ENCODE data around the gene MPV17L2.
A peak's percentile ranks its signal among the peaks of the same experiment; 100 is the strongest.

MPV17L2 gene

GRCh38 chr19:18194181-18194530, 1.1 kb downstream of the MPV17L2 start:
- peak overlapping the region; percentile 76 for H3K27ac ChIP-seq
- TF ChIP-seq, protein P1, sequence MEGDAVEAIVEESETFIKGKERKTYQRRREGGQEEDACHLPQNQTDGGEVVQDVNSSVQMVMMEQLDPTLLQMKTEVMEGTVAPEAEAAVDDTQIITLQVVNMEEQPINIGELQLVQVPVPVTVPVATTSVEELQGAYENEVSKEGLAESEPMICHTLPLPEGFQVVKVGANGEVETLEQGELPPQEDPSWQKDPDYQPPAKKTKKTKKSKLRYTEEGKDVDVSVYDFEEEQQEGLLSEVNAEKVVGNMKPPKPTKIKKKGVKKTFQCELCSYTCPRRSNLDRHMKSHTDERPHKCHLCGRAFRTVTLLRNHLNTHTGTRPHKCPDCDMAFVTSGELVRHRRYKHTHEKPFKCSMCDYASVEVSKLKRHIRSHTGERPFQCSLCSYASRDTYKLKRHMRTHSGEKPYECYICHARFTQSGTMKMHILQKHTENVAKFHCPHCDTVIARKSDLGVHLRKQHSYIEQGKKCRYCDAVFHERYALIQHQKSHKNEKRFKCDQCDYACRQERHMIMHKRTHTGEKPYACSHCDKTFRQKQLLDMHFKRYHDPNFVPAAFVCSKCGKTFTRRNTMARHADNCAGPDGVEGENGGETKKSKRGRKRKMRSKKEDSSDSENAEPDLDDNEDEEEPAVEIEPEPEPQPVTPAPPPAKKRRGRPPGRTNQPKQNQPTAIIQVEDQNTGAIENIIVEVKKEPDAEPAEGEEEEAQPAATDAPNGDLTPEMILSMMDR (conservative IDR thresholded peaks at IDR 0.05) = no peak

DNA sequence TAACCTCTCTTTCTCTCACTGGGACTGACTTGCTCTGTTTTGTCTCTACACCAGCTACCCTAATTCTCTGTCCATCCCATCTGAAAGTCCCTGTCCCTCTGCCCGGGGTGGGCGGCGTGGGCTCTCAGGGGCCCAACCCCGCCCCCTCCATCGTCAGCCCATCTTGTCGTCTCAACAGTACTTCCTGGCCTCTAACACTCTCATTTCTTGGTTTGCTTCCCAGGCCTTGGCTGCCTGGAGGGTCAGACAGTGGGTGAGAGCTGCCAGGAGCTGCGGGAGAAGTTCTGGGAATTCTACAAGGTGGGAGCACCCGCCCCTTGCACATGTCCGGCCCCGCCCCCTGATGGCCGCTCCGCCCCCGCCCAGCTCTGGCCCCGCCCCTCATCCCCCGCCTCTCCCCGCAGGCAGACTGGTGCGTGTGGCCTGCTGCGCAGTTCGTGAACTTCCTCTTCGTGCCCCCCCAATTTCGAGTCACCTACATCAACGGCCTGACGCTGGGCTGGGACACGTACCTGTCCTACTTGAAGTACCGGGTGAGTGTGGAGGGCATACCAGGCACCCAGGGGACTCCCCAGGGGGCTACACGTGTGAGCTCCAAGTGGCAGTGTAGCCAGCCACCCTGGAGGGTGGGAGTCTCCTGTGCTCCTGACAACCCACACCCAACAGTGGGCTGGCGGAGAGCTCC, 1.7 kb downstream of the MPV17L2 start:
- H3K27ac ChIP-seq = no peak overlapping the region; the same call in 1 of the 2 replicates
- no peak for TF ChIP-seq ZFX (IDR thresholded peaks at IDR 0.05)
- TF ChIP-seq, protein P1 (conservative IDR thresholded peaks at IDR 0.05) = no peak

GRCh38 chr19:18196511-18196845, 3.5 kb downstream of the MPV17L2 start:
- H3K27ac ChIP-seq = no peak overlapping the region
- TF ChIP-seq ZFX (IDR thresholded peaks at IDR 0.05) = no peak
- TF ChIP-seq, protein P1 (conservative IDR thresholded peaks at IDR 0.05) = no peak

DNA sequence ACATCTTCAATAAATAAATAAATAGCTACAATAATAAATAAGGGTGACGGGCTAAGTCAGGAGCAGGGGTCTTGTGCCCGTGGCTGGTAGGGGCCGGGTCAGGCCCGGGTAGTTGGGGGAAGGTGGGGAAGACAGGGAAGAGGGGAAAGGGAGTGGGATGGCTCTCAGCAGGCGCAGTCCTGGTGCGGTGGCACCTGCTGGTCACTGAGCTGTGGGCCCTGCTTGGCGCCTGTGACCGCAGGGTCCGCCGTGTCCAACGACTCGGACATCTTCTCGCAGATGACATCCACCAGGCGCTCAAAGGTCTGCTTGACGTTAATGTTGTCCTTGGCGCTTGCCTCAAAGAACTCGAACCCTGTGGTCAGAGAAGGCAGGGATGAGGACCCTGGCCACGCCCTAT, 4.3 kb downstream of the MPV17L2 start:
- no peak overlapping the region for H3K27ac ChIP-seq
- TF ChIP-seq ZFX (IDR thresholded peaks at IDR 0.05) = no peak
- TF ChIP-seq, protein P1 (conservative IDR thresholded peaks at IDR 0.05) = no peak

DNA sequence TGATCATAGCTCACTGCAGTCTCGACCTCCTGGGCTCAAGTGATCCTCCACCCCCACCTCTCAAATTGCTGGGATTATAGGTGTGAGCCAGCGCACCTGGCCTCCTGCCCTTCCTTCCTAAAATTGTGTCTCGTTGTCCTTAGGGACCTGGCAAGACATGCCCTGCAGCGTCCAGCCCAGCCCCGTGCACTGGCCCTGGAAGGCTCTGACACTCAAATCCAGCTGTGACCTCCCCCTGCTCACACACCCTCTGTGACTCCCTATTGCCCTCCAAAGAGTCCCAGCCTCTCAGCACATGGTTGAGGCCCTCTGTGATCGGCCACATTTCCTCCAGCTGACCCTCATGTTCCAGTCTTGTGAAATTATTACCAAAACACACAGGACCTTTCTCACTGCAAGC, 4.9 kb downstream of the MPV17L2 start:
- TF ChIP-seq, protein P1 (conservative IDR thresholded peaks at IDR 0.05) = no peak
- TF ChIP-seq ZFX (IDR thresholded peaks at IDR 0.05) = no peak
- H3K27ac ChIP-seq = no peak overlapping the region

DNA sequence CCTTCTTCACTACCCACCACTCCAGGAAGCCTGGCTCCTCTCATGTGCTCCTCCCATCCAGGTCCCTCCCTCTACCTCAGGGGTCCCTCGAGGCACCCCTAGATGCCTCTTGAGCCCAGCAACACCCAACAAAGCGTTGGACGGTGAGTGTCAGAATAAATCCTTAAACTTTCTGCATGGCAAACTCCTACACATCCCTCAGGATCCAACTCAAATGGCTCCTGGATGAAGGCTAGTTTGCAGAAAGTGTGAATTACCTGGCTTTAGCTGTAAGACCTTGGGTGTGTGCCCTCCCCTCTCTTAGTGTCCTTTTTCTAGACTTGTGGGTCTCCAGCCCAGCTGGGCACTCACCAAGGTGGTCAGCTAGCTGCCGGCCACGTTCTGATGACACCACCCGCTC, 5.4 kb downstream of the MPV17L2 start:
- TF ChIP-seq, protein P1 (conservative IDR thresholded peaks at IDR 0.05) = no peak
- no peak for TF ChIP-seq ZFX (IDR thresholded peaks at IDR 0.05)
- H3K27ac ChIP-seq = no peak overlapping the region

- TF ChIP-seq, protein P1 (conservative IDR thresholded peaks at IDR 0.05) = no peak
- TF ChIP-seq ZFX (IDR thresholded peaks at IDR 0.05) = no peak
Observed at GRCh38 chr19:18202397-18202777, 9.4 kb downstream of the MPV17L2 start.

More at GRCh38 chr19:18202397-18202777, 9.4 kb downstream of the MPV17L2 start:
- peak overlapping the region; percentile 86 for H3K27ac ChIP-seq

All from C4-2B (cell line).